Measurements from ENCODE around the gene SUPT4H1. TPM values are rescaled to one million over a fixed set of nuclear protein-coding genes. Genes with fewer than 3 reads are reported as not detected.

Gene SUPT4H1
- total and polyA plus RNA-seq, 2 of the 4 experiments (the other 2 are of a cell fraction), result 51.6 to 129 TPM

DNA sequence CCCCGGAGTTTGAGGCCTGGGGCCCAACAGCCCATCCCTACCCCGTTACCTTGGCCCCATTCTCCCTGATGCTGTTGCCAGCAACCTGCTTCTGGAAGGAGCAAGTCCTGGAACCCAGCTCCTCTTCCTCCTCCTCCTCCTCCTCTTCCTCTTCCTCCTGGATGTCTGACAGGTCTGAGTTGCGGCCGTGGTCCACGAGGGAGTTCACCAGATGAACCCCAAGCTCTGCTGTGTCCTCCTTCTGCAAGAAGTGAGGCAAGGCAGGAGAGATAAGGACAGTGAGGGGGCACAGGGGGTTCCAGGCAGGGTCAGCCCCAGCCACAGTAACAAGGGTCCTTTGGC is 42.1 kb downstream of the SUPT4H1 start:
- Histone ChIP-seq H2AK9ac (replicated peaks; ENCODE audit: low read depth, low read length, poor library complexity) (no peak overlapping the region), H3K9me3 (ENCODE audit: control insufficient read depth, insufficient read depth, low read length) (no peaks in the 10 kb centered on the region), H3K4me3 (ENCODE audit: insufficient read depth, low read depth, low read length) (no peak overlapping the region), H2BK20ac (ENCODE audit: low read depth, low read length) (no peak overlapping the region), H2BK120ac (ENCODE audit: low read depth, low read length) (no peak overlapping the region), H3K18ac (ENCODE audit: low read depth, low read length) (no peak overlapping the region), H2AK5ac (ENCODE audit: low read depth, low read length) (no peak overlapping the region), H3K4me1 (ENCODE audit: control insufficient read depth, insufficient read depth, low read length) (no peaks in the 10 kb centered on the region), H3K4ac (ENCODE audit: low read depth, low read length) (no peak overlapping the region), H3K4me2 (ENCODE audit: low read depth, low read length) (no peak overlapping the region), H4K91ac (ENCODE audit: insufficient read depth, low read depth, low read length) (no peak overlapping the region), H3K79me1 (ENCODE audit: low read depth in 1 of 2, low read length in 2 of 2) (no peaks in the 10 kb centered on the region), H4K8ac (ENCODE audit: low read depth in 2 of 2, low read length in 2 of 2) (no peak overlapping the region), H2AFZ (replicated peaks; ENCODE audit: low read length, poor library complexity) (no peak overlapping the region), H2BK15ac (ENCODE audit: low read depth, low read length) (no peak overlapping the region), H3K9ac (ENCODE audit: low read depth, low read length) (no peak overlapping the region), H3K14ac (replicated peaks; ENCODE audit: low read depth, low read length) (no peak overlapping the region), H4K5ac (ENCODE audit: low read depth, low read length) (no peak overlapping the region), H4K20me1 (ENCODE audit: insufficient read depth, low read length) (no peaks in the 10 kb centered on the region), H3K23ac (ENCODE audit: low read depth, low read length) (no peak overlapping the region), H3K56ac (ENCODE audit: extremely low read depth, insufficient read depth, low read length) (no peak overlapping the region), H3K36me3 (ENCODE audit: control insufficient read depth, insufficient read depth, low read length) (no peaks in the 10 kb centered on the region), H3K27me3 (ENCODE audit: control insufficient read depth, insufficient read depth, low read length) (peaks cover 2% of the 10 kb centered on the region; the same call in 1 of the 2 replicates), H3K27ac (ENCODE audit: insufficient read depth, low read length) (no peak overlapping the region), H3K9me1 (ENCODE audit: insufficient read depth, low read length) (no peaks in the 10 kb centered on the region), H2BK5ac (ENCODE audit: low read depth, low read length, poor library complexity, severe bottlenecking) (no peak overlapping the region)
- dilution Hi-C loops (cut with HindIII; ENCODE audit: low sequenced_read_pairs, unreplicated experiment), result no loop called here
- in situ Hi-C loops (cut with MboI; ENCODE audit: low sequenced_read_pairs), result no loop called here
- 100% methylated on average over 1 of the region's 5 CpGs; no CpG with 5 or more reads in 1 of the 2 experiments for WGBS, 2 experiments (ENCODE audit: extremely low coverage in 2 of 2, insufficient read length in 1 of 2)
- TF ChIP-seq, protein P1, sequence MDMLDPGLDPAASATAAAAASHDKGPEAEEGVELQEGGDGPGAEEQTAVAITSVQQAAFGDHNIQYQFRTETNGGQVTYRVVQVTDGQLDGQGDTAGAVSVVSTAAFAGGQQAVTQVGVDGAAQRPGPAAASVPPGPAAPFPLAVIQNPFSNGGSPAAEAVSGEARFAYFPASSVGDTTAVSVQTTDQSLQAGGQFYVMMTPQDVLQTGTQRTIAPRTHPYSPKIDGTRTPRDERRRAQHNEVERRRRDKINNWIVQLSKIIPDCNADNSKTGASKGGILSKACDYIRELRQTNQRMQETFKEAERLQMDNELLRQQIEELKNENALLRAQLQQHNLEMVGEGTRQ (IDR thresholded peaks at IDR 0.05; ENCODE audit: low read depth, low read length), result no peak
- no peak for TF ChIP-seq CTCF (conservative IDR thresholded peaks at IDR 0.05; ENCODE audit: low read depth, low read length)
- no peak for TF ChIP-seq RAD21 (IDR thresholded peaks at IDR 0.05; ENCODE audit: low read length)
- TF ChIP-seq FOS (IDR thresholded peaks at IDR 0.05; ENCODE audit: low read depth, low read length), result no peak
- no peak for TF ChIP-seq RFX5 (IDR thresholded peaks at IDR 0.05; ENCODE audit: low read depth, low read length)
- no peak for TF ChIP-seq CEBPB (IDR thresholded peaks at IDR 0.05; ENCODE audit: low read depth, low read length)
- no peak for TF ChIP-seq NFE2L2 (IDR thresholded peaks at IDR 0.05; ENCODE audit: low read depth, low read length)
- TF ChIP-seq RCOR1 (IDR thresholded peaks at IDR 0.05; ENCODE audit: insufficient replicate concordance, low read length), result no peak
- TF ChIP-seq BHLHE40 (IDR thresholded peaks at IDR 0.05; ENCODE audit: low read depth, low read length), result no peak
- TF ChIP-seq MXI1 (IDR thresholded peaks at IDR 0.05; ENCODE audit: borderline replicate concordance, low read depth, low read length), result no peak
- no peak for TF ChIP-seq MAFK (IDR thresholded peaks at IDR 0.05; ENCODE audit: low read depth, low read length)
- TF ChIP-seq ELK1 (IDR thresholded peaks at IDR 0.05; ENCODE audit: borderline replicate concordance, low read depth, low read length), result no peak
- no peak for TF ChIP-seq SMC3 (IDR thresholded peaks at IDR 0.05; ENCODE audit: low read depth, low read length)
- TF ChIP-seq CHD1 (IDR thresholded peaks at IDR 0.05; ENCODE audit: low read depth, low read length), result no peak
- TF ChIP-seq POLR2A (IDR thresholded peaks at IDR 0.05; ENCODE audit: low read depth, low read length), result no peak
- no peak for DNase-seq
- ATAC-seq (ENCODE audit: low read depth), result no peak
- no TSS peak for BruUV-seq (replicated peaks)
- intact Hi-C loops (cut with micrococcal nuclease), result no loop called here
- ChIA-PET POLR2A (ENCODE audit: unreplicated experiment) (no interaction called here), CTCF (no interaction called here)

Measured in IMR-90 (cell line).